Kidney glomerular epithelial cell (primary cell): ENCODE data around the gene LRRC52.
"Not testable (repeated sequence)": the region's sequence is repeated elsewhere in the genome, so short reads cannot be mapped to it uniquely, and the experiment has no call there.

Experiments used
- DNase-seq: peaks from one replicate; lab custom pipeline; 2025; lab: John Stamatoyannopoulos, UW

The LRRC52 gene

DNA sequence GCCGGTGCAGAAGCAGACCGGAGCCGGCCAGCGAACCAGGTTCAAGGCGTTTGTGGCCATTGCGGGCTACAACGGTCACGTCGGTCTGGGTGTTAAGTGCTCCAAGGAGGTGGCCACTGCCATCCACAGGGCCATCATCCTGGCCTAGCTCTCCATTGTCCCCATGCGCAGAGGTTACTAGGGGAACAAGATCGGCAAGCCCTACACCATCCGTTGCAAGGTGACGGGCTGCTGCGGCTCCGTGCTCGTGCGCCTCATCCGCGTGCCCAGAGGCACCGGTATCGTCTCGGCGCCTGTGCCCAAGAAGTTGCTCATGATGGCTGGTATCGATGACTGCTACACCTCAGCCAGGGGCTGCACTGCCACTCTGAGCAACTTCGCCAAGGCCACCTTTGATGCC lies 38.1 kb downstream of the LRRC52 start:
- DNase-seq: no peak

DNA sequence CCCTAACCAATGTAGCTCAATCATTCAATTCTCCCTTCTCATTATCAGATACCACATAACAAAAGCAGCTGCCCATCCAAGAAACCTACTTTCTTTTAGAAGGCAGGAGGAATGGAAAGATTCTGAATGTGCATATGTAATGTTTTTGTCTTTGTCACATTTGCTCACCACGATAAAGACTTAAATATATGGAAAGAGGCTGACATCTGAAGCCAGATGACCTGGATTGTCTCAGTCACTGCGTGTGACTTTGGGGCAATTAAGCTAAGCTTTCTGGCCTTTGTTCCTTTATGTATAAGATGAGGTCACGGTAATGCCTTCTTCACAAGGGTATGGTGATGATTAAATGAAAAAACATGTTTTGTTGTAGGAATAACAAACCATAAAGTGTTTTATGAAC lies 42.6 kb downstream of the LRRC52 start:
- DNase-seq: no peak

DNA sequence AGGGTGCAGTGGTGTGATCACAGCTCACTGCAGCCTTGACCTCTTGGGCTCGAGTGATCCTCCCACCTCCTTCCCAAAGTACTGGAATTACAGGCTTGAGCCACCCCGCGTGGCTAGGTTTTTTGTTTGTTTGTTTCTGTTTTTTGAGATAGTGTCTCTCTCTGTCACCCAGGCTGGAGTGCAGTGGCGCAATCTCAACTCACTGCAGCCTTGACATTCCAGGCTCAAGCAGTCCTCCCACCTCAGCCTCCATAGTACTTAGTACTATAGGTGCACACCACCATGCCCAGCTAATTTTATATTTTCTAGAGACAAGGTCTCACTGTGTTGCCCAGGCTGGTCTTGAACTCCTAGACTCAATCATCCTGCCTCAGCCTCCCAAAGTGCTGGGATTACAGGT lies 47.6 kb downstream of the LRRC52 start:
- not testable (repeated sequence) for DNase-seq

DNA sequence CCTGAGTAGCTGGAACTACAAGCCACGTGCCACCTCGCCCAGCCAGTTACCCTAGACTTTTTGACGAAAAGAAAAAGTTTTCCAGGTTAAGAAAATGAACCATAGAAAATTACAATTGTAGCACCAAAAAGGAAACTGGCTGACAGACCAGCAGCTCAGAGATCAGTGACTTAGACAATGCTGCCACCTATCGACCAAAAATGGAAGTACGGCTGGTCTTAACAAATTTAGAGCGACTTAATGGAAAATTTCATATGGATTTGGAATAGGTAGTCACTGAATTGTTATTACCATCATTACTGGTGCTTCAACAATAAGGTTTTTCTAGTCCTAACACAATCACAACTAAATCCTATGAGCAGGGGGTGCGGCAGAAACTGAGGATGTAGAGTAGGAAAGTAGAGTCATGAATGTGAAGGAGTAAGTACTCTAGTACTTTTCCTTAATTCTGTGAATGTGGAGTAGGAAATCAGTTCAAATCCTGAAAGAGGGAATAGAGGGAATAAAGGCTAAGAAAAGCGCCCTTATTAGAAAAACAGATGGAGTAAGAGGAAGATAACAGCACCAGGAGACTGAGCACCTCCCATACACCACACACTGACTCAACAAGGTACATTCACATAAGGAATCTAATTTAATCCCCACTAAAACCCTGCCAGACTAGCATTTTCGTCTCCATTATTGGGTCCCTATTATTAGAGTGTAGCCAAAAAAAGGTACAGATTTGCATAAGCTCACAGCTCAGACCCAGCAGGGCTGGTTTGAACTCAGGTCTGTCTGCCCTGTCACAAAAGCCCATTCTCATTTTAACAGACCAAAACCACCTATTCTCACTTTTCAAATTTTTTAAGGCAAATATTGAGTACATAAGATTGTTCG lies 49.4 kb downstream of the LRRC52 start:
- DNase-seq: peak; percentile 48

DNA sequence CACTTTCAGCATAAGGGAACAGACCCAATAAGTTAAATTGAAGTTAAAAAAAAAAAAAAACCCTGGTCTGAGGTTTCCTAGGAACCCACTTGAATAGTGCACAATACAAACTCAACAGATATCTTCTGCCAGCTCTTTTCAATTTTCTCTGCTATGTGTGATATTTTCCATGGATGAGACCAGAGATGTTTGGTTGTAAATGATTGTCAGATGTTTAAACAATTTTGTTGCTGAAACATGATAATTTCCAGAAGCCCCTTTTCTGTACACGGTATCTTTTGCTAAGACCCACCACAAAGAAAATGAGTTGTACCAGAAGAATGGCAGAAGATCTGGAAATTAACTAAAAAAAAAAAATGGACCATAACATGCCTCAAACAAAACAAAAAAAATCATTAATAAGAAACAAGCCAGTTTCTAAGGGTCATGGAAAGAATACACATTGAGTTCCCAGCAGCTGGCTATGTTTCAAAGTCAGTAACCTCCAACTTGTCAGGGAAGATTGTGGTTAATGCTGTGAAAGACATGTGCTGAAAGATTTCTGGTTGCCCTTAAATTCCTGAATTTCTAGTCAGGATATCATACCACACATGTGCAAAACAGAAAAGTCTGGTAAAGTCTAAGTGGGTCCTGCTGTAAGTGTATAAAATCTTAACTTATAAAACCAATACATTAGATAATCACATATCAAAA lies 51.6 kb downstream of the LRRC52 start:
- DNase-seq: no peak

DNA sequence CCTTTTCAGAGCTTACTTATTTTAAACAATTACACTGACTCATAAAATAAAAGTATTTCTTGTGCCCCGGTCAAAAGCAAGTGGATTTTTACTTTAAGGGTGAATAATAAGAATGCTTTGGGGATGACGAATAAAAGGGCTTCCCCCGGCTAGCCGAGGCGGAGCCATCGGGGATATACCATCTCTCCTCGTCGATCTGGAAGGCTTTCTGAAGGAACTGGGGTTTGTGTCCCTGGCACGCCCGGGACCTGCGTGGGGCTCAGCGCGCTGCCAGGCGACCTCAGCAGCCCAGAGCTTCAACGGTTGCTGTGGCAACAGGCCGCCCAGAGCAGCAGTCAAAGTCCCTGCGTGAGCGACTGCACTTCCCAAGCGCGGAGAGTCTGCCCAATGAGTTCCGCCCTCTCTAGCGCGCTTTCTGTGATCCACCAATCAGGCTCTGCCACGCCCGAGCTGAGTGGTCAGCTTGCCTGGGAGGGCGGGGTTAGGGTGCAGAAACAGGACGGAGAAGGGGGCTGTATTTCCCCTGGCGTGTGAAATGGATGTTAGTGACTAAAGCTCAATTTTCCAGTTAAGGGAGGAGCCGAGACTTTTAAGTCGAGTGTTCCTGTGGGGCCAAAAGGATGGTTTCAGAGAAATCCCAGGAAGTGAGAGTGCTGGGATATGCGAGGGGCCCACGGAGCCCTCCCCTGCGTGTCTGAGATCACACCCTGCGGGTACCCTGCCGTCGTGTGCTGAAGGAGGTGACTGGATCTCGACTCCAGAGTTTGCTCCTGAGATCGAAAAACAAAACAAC lies 54.3 kb downstream of the LRRC52 start:
- DNase-seq: peak; percentile 97

DNA sequence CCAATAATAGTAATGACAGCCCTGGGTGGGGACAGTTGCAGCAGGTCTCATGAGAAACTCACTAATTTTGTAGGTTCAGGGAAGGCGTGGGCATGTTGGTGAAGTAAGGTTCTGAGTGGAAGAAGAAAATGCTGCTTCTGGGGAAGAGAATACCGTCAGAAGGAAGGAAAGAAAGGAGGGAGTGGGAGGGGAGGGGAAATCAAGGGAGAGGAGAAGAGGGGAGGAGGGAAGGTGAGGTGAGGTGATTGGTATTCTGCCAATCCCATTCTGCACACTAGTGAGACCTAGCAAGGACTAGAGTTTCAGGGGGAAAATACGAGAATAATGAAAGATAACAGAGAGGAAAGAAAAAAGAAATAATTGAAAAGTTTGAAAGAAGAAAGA lies 54.9 kb downstream of the LRRC52 start:
- no peak for DNase-seq

DNA sequence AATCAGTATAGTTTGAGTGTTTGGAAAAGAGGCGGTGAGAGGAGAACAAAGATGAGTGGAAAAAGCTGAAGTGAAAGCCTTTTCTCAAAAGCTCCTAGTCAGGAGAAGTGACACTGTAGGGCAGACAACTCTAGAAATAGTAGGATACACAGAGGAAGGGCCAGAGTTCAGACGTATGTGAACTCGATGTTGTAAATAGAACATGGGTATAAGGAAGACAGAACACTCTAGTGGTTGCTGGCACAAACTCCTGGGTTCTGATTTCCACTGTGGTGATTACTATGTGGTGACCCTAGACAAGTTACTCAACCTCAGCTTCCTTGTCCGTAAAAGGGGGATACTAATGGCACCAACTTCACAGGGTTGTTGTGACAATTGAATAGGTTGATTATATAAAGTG lies 57.0 kb downstream of the LRRC52 start:
- no peak for DNase-seq

DNA sequence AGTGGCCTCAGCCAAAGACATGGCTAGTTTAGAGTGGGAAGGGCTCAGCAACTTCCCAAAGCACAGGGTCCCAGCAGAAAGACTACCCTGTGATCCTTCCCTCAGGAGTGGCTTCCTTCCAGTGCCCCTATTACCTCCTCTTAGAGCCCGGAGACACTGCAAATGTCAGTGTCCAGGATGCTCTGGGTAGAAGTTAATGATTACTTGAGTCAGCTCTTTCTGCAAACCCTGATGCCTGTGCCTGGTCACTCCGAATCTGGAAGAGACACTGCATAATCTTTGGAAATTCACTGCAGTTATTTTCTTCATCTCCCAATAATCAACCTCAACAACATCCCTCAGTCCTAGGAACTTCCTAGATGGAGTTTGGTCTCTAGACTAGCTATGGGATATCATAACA lies 60.0 kb downstream of the LRRC52 start:
- DNase-seq: no peak

DNA sequence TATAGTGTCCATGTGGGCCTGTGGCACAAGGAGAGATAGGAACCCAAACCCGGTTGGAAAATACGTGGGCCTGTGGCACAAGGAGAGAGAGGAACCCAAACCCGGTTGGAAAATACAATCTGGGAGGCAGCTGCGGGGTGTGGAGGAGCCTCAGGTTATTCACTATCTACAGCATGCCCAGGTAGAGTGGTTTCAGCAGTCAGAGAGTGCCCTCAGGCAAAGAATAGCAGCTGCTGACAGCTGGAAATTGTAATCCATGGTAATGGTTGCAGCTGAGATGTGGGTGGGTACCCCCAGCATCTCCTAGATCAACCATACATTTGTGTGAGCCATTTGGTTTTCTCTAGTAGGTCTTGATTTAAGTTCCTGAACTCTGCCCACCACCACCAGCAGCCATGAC lies 61.4 kb downstream of the LRRC52 start:
- no peak for DNase-seq

DNA sequence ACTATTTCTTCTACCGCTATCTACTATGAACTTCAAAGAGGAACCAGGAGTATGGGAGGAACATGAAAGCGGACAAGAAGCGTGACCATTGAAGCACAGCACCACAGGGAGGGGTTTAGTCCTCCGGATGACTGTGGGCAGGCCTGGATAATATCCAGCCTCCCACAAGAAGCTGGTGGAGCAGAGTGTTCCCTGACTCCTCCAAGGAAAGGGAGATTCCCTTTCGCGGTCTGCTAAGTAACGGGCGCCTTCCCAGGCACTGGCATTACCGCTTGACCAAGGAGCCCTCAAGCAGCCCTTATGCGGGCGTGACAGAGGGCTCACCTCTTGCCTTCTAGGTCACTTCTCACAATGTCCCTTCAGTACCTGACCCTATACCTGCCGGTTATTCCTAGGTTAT lies 62.9 kb downstream of the LRRC52 start:
- DNase-seq: peak; percentile 57

DNA sequence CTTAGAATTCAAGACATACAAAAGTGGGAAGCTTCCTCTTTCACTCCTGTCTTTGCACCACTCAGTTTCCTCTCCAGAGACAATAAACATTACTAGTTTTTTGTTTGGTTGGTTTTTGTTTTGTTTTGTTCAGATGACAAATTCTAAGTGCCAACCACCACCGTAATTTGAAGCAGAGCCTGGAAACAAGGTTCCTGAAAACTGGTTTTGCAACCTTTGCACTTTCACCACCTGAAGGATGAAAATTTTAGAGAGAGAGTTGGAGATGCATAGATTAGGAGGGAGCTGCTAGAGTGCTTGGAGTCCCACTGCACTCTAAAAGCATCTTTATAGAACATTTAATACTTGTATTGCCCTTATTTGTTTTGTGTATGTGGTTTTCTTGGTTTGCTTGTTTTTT lies 67.1 kb downstream of the LRRC52 start:
- no peak for DNase-seq

DNA sequence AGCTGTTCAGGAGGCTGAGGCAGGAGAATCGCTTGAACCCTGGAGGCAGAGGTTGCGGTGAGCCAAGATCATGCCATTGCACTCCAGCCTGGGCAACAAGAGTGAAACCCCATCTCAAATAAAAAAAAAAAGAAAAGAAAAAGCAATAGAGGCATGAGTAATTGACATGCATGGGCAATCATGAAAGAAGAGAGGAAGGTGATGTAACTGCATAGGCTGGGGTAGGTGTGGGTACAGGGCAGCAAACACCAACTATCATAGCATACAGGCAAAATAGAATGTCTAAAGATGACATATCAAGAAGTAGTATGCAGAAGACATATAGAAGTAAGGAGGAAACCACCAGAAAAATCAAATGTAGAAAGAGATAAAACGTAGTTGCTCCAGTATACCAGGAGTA lies 68.3 kb downstream of the LRRC52 start:
- peak; percentile 81 for DNase-seq
